HepG2 (cell line): ENCODE measurements around the gene FXYD6. TPM values are rescaled to one million over a fixed set of nuclear protein-coding genes. Genes with fewer than 3 reads are reported as not detected.

ENCODE experiments used
- ASH2L ChIP-seq: fragments of 300-600, 200-600 bp; sonication (generic); IDR thresholded peaks from 2 replicates; pipeline ENCODE4 v1.7.0; 2017; ENCODE audit warnings: low read depth, mild to moderate bottlenecking, moderate library complexity, mixed read lengths, low read length; ENCODE audit not compliant: insufficient read length
- BRD4 ChIP-seq: sonication (generic); formaldehyde crosslinking; IDR thresholded peaks from 2 replicates; pipeline ENCODE4 v1.4.0; 2020; ENCODE audit warnings: missing genetic modification reagents
- FIP1L1 ChIP-seq: fragments of 200-400 bp; formaldehyde crosslinking; IDR thresholded peaks from 2 replicates; pipeline ENCODE4 v1.6.1; 2018; ENCODE audit warnings: low read depth, mild to moderate bottlenecking, low read length, moderate library complexity, borderline replicate concordance; ENCODE audit not compliant: insufficient read depth
- FOXP1 ChIP-seq, 2 experiments: fragments of 450-650 bp in 1 of 2; IDR thresholded peaks; 2 replicates each; pipeline ENCODE4 v1.6.1; 2017 to 2018; ENCODE audit warnings: antibody characterized with exemption in 1 of 2
- HBP1 ChIP-seq: IDR thresholded peaks from 2 replicates; pipeline ENCODE4 v1.6.1; 2016; ENCODE audit warnings: low read depth, control low read depth
- NFKBIZ ChIP-seq: IDR thresholded peaks from 2 replicates; pipeline ENCODE4 v1.6.1; 2018; ENCODE audit warnings: missing genetic modification reagents, missing compliant biosample characterization
- NPAS2 ChIP-seq: sonication (generic); formaldehyde crosslinking; IDR thresholded peaks from 2 replicates; pipeline ENCODE4 v1.8.0; 2022; ENCODE audit warnings: mild to moderate bottlenecking, missing genetic modification reagents, borderline replicate concordance
- POLR2G ChIP-seq: fragments of 200-400 bp; formaldehyde crosslinking; IDR thresholded peaks from 2 replicates; pipeline ENCODE4 v1.6.1; 2018; ENCODE audit warnings: mild to moderate bottlenecking, low read depth, low read length, moderate library complexity
- REPIN1 ChIP-seq: sonication (generic); formaldehyde crosslinking; IDR thresholded peaks from 2 replicates; pipeline ENCODE4 v1.8.0; 2022; ENCODE audit warnings: missing genetic modification reagents, low read depth, mild to moderate bottlenecking, borderline replicate concordance
- RORA ChIP-seq: sonication (generic); formaldehyde crosslinking; IDR thresholded peaks from 2 replicates; pipeline ENCODE4 v1.5.0; 2020; ENCODE audit warnings: mild to moderate bottlenecking, missing genetic modification reagents, moderate library complexity
- SALL1 ChIP-seq: sonication (generic); formaldehyde crosslinking; IDR thresholded peaks from 2 replicates; pipeline ENCODE4 v1.8.0; 2022; ENCODE audit warnings: mild to moderate bottlenecking, missing genetic modification reagents
- ZFP1 ChIP-seq: IDR thresholded peaks from 2 replicates; pipeline ENCODE4 v1.6.1; 2016
- ZMAT3 ChIP-seq: sonication (generic); formaldehyde crosslinking; conservative IDR thresholded peaks from 2 replicates; pipeline ENCODE4 v1.7.0; 2021; ENCODE audit warnings: missing genetic modification reagents
- ZNF124 ChIP-seq: sonication (generic); formaldehyde crosslinking; IDR thresholded peaks from 2 replicates; pipeline ENCODE4 v1.4.0; 2020; ENCODE audit warnings: missing genetic modification reagents
- ZNF275 ChIP-seq: sonication (generic); formaldehyde crosslinking; IDR thresholded peaks from 2 replicates; pipeline ENCODE4 v1.8.0; 2022; ENCODE audit warnings: missing genetic modification reagents, mild to moderate bottlenecking, inconsistent platforms, borderline replicate concordance
- ZNF446 ChIP-seq: sonication (generic); formaldehyde crosslinking; IDR thresholded peaks from 2 replicates; pipeline ENCODE4 v1.5.0; 2020; ENCODE audit warnings: mild to moderate bottlenecking, missing genetic modification reagents
- ZNF496 ChIP-seq: sonication (generic); formaldehyde crosslinking; IDR thresholded peaks from 2 replicates; pipeline ENCODE4 v1.8.1; 2023; ENCODE audit warnings: mild to moderate bottlenecking, moderate library complexity, missing genetic modification reagents; ENCODE audit not compliant: insufficient replicate concordance
- ZNF580 ChIP-seq: IDR thresholded peaks from 2 replicates; pipeline ENCODE4 v1.6.1; 2016; ENCODE audit warnings: low read depth, borderline replicate concordance
- ZNF687 ChIP-seq: sonication (generic); formaldehyde crosslinking; IDR thresholded peaks from 2 replicates; pipeline ENCODE4 v1.5.1; 2020; ENCODE audit warnings: mild to moderate bottlenecking, missing genetic modification reagents, moderate library complexity
- ZNF788 ChIP-seq: sonication (generic); formaldehyde crosslinking; IDR thresholded peaks from 2 replicates; pipeline ENCODE4 v1.5.0; 2020; ENCODE audit warnings: mild to moderate bottlenecking, missing genetic modification reagents, borderline replicate concordance
- ZSCAN20 ChIP-seq: sonication (generic); formaldehyde crosslinking; IDR thresholded peaks from 2 replicates; pipeline ENCODE4 v1.4.0; 2020; ENCODE audit warnings: missing genetic modification reagents, mild to moderate bottlenecking, borderline replicate concordance
- ZSCAN22 ChIP-seq: sonication (generic); formaldehyde crosslinking; IDR thresholded peaks from 2 replicates; pipeline ENCODE4 v1.4.0; 2020; ENCODE audit warnings: mild to moderate bottlenecking, missing genetic modification reagents
- ZSCAN25 ChIP-seq: sonication (generic); formaldehyde crosslinking; IDR thresholded peaks from 2 replicates; pipeline ENCODE4 v1.8.0; 2022; ENCODE audit warnings: mild to moderate bottlenecking, missing genetic modification reagents
- polyA plus RNA-seq, 8 experiments: library from polyadenylated mRNA; depleted of rRNA in 3 of 8; stranded (reverse) in 7 of 8; unstranded in 1 of 8; fragments of >200 nt; fragmentation: Illumina TruSeq in 4 of 8; extraction: Trizol in 4 of 8; gene quantifications; 2 replicates each; pipeline versions ENCODE4 v1.2.1 to v1.2.3, GENCODE V29; 2011 to 2016; ENCODE audit warnings: low read depth in 4 of 8, missing spikeins in 1 of 8, mixed read lengths in 1 of 8; ENCODE audit not compliant: insufficient read depth in 1 of 8
- total RNA-seq, 5 experiments: library from RNA; depleted of rRNA; stranded (reverse); fragments of >200 nt; fragmentation: Illumina TruSeq; extraction: Trizol; gene quantifications; 2 replicates each; pipeline ENCODE4 v1.2.3, GENCODE V29; 2016; ENCODE audit warnings: low read depth in 1 of 5

Gene FXYD6
- total and polyA plus RNA-seq, 2 of the 13 experiments (the other 11 are each of a cell fraction or from before 2014, with no cell fraction given): not detected

GRCh38 chr11:117819096-117820040 lies 57.1 kb downstream of the FXYD6 start (continued):
- peak; percentile 33 for TF ChIP-seq ZNF687 (CRISPR knock-in tag)
- TF ChIP-seq ZNF124: no peak
- no peak for TF ChIP-seq RORA
- no peak for TF ChIP-seq FOXP1 (IDR thresholded peaks at IDR 0.05)
- no peak for TF ChIP-seq FOXP1 (CRISPR knock-in tag; IDR thresholded peaks at IDR 0.05)
- no peak for TF ChIP-seq ZSCAN20 (CRISPR knock-in tag)
- TF ChIP-seq NFKBIZ: no peak
- no peak for TF ChIP-seq ZSCAN25 (CRISPR knock-in tag)
- no peak for TF ChIP-seq ZNF496 (CRISPR knock-in tag)
- TF ChIP-seq ASH2L: no peak
- no peak for TF ChIP-seq NPAS2
- TF ChIP-seq ZNF446 (CRISPR knock-in tag): no peak
- no peak for TF ChIP-seq ZNF580 (CRISPR knock-in tag)
- no peak for TF ChIP-seq ZNF788 (CRISPR knock-in tag)
- TF ChIP-seq SALL1 (CRISPR knock-in tag): peak; percentile 37; the same call in 1 of the 2 replicates
- no peak for TF ChIP-seq ZFP1 (CRISPR knock-in tag)
- no peak for TF ChIP-seq BRD4 (CRISPR knock-in tag)
- TF ChIP-seq ZMAT3 (CRISPR knock-in tag): no peak
- TF ChIP-seq FIP1L1: no peak
- peak; percentile 15; the same call in 1 of the 2 replicates for TF ChIP-seq POLR2G
- TF ChIP-seq REPIN1: no peak
- no peak for TF ChIP-seq ZNF275 (CRISPR knock-in tag)
- no peak for TF ChIP-seq HBP1 (CRISPR knock-in tag)
- no peak for TF ChIP-seq ZSCAN22 (CRISPR knock-in tag)
